Activated CD4-positive, alpha-beta T cell treated with anti-CD3 and anti-CD28 coated beads, Interleukin-10, Interleukin-2, amounts not matched to agents 100 ng/mL and 50 ng/mL, durations not matched to agents 16 hours and 8 hours (primary cell): ENCODE measurements around the gene DBN1.
"Not testable (repeated sequence)": the region's sequence is repeated elsewhere in the genome, so short reads cannot be mapped to it uniquely, and the experiment has no call there.

Experiments
- DNase-seq: peaks from one replicate; pipeline ENCODE4 v3.0.0-alpha.2; 2020

DBN1 gene

DNA sequence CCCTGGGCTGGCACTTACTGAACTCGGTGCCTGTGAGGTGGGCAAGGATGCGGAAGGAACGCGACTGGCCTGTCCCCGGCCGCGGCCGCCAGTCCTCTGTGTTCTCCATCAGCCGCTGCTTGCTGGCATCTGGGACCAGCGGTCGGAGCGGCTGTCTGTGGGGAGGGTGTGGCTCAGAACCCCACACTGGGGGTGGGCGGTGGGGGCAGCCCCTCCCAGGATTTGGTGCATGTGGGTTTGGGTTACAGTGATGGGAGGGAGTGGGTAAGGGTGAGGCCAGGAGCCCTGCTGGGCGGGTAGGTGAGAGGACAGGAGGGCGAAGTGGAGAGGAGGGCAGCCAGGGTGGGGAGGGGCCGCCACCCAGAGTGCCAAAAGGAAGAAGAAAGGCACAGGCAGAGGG, 17.6 kb upstream of the DBN1 start:
- no peak for DNase-seq

DNA sequence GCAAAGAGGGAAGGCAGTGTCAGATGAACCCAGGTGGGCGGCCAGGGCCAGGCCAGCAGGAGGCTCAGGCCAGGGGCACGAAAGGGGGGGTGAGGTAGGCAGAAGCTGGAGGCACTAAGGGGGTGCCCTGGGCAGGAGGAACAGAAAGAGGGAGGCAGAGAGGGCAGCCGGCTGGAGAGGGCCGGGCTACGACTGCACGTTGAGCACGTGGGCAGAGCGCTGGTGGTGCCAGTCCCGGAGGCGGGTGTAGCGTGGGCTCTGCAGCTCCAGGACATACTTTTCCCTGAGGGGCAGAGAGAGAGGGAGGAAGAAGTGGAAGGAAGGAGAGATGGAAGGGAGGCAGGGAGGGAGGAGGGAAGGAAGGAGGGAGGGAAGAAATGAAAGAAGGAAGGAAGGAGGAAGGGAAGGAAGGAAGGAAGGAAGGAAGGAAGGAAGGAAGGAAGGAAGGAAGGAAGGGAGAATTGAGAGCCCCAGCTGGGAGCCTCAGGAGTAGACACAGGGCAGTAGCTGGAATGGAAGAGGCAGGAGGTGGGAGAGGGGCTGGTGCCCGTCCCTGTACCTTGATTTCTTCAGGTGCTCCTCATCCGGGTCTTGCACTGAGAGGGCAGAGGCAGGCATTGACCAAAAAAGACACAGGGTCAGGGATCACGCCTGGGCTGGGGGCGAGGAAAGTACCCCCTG, 17.0 kb upstream of the DBN1 start:
- DNase-seq: no peak

DNA sequence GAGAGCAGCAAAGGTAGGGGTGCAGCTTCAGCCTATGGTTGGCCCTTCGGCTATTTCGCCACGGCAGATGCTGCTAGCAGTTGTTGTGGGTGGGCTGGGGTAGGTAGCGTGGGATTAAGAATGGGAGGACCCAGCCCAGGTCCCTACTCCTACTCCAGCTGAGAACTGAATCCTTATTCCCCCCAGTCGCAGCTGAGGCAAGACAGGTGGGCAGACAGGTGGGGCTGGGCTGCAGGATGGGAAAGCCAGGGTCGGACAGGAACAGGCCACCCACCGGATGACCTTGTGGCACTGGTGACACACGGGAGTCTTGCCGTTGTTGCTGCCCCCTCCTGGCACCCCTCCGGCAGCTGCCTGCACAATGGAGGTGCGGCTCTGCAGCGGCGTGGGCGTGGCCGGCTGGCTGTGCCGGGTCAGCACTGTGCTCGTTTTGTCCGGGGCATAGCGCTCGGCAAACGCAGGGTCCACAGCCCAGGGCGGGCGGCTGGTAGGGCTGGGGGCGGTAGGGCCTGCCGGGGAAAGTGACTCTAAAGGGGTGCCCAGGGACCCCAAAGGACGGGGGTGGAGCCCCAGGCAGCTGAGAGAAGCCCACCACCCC, 15.8 kb upstream of the DBN1 start:
- no peak for DNase-seq

DNA sequence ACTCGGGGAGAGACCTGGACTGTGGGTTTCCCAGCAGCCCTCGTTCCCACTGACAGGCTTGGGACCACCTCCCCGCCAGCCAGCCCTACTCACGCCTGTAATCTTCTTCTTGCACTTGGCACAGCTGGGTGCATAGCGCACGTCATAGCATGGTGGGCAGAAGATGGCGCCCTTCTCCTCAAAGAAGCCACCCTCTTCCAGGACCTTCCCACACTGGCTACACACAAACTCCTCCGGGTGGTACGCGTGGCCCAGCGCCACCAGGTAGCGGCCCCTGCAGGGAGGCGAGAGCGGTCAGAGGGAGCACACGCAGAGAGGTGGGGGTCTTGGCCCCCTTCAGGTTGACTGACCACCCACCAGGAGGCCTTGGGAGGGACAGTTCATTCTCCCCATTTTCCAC, 14.5 kb upstream of the DBN1 start:
- no peak for DNase-seq

DNA sequence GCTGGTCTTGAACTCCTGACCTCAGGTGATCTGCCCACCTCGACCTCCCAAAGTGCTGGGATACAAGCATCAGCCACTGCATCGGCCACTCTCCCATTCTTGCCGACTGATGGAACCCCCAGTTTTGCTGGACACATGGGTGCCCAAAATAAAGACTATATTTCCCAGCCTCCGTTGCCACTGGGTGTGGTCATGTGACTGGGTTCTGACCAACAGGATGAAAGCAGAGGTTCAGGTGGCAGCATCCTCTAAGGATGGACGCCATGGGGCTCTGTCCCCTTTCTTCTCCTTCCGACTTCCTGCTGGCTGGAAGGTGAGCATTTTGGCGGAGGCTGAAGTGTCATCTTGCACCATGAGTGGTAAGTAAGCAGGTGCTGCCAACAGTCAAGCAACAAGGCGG, 13.7 kb upstream of the DBN1 start:
- DNase-seq: no peak

DNA sequence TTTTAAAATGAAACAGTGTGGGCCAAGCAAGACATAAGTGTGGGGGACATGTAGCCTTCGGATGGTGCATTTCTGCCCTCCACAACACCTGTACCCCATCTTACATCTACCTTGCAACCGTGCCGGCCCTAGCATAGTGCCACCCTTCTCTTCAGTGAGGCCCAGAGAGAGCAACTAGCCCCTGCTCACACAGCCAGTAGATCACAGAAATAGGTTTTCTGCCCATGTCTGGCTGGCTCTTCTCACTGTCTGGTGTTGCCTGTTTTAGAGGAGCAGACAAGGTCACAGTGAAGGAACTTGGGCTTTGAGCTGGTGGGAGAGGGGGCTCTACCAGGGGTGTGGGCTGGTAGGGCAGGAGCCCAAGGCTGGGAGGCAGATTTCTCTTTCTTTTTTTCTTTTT, 12.8 kb upstream of the DBN1 start:
- no peak for DNase-seq

DNA sequence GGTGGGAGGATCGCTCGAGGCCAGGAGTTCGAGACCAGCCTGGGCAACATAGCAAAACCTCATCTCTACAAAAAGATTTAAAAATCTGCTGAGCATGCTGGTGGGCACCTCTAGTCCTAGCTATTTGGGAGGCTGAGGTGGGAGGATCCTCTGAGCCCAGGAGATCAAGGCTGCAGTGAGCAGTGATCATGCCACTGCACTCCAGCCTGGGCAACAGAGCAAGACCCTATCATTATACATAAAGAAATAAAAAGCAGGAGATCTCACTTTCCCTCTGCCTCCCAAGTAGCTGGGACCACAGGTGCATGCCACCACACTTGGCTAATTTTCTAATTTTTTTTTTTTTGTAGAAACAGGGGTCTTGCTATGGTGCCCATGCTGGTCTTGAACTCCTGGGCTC, 12.3 kb upstream of the DBN1 start:
- not testable (repeated sequence) for DNase-seq

DNA sequence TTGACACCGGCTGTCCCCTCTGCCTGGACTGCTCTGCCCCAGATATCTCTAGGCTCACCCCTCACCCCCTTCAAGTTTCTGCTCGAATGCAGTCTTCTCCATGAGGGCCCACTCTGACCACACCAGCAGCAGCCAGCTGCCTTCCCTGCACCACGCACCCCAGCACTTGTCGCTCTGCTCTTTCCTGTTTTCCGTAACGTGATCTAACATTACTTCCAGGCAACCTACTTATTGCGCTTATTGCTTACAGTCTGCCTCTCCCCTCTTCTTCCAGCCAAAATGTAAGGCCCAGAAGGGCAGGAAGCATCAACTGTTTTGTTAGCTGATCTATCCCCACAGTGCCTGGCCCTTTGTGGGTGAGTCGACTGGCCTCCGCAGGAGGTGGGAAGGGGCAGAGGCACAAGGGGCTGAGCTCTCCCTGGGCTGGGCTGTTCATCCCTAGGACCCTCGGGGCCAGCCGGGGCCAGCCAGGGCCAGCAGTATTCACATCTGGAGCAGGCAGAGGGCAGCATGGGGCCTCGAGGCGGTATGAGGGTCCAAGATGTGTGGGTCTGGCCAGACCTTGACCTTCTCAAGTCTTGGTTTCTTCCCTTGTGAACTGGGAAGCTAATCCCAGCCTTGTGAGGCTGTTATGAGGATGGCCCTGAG, 11.6 kb upstream of the DBN1 start:
- no peak for DNase-seq

DNA sequence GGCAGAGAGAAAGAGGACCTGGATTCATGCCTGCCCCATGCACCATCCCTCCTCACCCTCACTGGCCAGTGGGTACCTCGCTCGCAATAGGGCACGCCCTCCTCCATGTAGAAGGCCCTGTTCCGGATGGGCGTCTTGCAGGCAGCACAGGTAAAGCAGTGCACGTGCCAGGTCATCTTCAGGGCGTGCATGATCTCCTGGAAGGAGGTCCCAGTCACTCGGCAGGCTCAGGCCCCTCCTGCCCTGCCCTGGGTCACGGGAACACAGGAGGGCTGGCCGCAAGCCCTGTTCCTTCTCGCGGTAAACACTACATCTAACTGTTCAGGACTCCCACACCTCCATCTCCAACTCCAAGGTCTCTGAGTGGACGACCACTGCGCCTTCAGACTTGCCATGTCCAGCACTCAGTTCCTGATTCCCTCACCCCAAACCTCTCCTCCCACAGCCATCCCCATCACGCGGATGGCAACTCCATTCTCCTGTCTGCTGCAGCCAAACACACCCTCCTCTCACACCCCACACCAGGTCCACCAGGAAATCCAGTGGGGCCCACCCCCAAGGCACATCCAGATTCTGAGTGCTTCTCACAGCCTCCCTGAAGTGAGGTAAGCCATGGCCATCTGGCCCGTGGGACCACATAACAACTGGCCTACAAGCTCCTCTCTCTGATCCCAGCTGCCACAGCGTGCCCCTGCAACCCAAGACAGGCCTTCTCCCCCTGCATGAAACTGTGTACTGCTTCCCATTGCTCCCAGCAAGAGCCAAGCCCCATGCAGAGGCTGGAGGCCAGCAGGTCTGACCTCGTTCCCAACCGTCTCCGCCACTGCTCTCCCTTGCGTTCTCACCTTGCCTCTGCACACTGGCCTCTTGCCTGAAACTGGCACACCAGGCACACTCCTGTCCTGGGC, 10.8 kb upstream of the DBN1 start:
- DNase-seq: no peak

DNA sequence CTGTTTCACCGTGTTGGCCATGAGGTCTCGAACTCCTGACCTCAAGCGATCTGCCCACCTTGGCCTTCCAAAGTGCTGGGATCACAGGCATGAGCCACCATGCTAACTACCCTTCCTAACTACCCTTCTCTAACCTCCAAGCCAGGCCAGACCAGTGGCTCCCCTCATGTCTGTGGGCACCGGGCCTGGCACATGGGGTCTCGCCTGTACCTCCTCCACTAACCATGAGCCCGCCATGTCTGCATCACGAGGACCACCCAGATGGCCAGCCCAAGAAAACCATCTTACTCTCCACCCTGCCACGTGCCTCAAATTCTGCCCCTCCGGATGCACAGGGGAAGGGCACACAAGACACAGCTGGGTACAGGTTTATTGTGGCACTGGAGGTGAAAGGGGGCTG, 9.6 kb upstream of the DBN1 start:
- DNase-seq: no peak

DNA sequence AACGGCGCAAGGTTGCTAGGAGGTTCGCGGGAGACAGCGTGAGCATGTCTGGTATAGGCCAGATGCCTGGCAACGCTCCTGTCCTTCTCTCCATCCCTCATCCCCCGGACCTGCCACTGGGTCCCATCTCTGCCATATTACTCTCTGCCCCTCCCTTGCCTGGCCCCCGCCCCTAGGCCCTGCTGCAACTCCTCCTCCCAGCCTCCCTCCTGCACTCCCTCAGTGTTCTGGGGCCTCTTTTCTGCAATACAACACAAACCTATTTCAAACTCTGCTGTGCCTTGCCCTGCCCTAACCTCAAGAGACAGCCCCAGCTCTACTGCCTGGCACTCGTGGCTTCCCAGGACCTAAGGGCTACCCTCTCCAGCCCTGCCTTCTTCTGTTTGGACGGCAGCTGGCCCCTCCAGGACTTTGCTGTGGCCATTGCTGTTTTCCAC, 8.9 kb upstream of the DBN1 start:
- DNase-seq: no peak

DNA sequence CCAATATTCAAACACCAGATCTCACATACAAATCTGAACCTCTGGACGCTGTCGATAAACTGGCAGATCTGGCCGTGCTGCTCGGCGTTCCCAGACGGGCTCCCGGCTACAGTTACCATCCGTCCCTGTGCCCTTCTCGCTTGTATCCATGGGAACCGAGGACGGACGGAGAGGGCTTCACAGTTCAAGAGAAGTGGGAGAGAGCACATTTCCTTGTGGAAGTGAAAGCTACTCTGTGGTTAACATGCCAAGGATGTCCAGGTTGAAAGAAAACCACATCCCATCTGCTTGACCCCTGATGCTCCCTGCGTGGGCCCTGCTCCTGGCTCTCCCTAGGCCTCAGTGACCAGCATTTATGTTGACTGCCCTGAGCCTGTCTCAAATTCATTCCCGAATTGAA, 6.3 kb upstream of the DBN1 start:
- no peak for DNase-seq

DNA sequence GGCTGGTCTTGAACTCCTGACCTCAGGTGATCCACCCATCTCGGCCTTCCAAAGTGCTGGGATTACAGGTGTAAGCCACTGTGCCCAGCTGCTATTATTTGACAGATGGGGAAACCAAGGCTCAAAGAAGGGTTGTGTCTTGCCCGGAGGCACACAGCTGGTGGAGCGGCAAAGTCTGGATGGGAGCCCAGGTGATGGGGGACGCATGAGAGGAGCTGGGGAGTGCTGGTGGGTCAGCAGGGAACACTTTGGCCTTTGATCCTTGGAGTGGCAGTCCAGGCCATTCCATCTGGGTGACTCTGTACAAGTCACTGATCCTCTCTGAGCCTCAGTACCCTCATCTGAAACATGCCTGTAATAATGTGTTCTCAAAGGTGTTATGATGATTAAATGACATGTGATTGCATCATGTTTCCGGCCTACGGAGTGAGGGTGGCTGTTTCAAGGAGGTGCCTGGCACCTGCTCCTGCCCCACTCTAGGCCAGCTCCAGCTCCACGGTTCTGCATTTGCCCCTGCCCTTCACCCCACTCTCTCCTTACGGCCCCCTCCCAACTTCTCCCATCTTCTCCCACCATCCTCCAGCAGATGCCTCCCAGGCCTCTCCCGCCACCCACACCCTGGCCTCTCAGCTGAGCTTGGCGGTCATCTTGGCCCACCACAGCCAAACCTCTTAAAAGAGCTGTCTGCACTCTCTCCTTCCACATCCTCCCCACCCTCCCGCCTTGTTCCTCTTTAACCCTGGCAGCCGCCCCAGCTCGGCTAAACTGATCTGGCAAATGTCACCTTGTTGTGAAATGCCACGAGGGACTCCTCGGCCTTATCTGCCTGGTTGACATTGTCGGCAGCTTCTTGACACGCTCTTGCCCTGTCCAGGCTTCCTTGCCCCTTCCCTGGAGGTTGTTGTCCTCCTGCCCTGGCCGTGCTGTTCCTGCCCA, 5.5 kb upstream of the DBN1 start:
- DNase-seq: peak; percentile 65

DNA sequence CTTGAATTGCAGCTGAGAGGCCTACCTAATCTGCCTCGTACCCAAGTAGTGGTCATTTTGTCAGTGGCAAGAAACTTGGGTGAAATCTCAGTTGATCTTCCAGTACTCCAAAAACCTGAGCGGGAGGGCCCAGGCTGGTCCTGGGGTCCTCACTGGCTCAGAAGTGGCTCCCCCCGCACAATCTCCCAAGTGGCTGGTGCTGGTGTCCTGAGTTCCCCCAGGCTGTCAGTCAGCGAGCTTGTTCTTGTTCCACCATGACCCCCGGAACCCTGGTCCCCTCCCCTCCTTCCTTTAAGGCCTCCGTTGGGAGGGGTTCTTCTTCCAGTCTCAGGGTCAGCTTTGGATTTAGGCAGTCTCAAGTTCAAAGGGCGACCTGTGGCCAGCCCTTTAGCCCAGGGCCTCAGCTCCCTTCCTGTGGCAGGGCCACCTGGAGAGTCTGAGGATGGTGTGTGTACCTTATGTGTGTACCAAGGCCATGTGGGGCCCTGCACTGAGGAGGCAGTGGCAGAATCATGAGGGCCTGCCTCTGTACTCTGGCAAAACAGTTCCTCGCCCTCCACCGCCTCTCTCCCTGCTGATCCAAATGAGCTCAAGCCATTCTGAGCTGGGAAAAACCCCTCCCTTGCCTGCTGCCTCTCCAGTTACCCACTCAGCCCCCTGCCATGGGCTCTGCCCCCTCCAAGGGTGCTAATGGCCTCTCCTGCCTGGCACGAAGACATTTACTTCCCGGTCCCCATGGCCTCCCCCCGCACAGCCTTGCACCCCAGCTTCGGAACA, 4.5 kb upstream of the DBN1 start:
- no peak for DNase-seq

DNA sequence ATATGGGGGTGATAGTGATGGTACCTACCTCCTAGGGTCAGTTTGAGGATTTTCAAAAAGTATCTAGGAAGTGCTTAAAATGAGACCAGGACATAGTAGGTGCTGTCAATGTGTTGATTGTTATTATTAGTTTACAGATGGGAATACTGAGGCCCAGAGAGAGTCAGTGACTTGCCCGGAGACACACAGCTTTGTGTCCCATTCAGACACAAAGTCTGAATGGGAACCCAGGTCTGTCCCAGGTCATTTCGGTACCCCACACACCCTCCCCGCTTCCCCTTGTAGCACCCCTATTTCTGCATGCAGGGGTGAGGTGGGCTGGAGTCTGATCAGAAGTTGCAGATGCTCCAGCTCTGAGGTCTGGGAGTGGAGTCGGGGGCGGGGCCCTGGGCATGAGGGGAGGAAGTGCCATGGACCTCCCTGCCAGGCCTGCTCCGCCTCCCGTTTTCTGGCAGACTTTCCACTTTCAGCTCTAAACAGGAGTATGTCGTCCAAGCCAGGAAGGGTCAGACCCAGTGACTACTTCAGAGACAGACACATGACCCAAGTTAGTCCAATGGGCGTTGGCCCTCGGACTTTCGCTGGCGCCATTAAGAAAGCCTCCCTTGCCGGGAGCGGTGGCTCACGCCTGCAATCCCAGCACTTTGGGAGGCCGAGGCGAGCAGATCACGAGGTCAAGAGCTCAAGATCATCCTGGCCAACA, 3.2 kb upstream of the DBN1 start:
- no peak for DNase-seq

DNA sequence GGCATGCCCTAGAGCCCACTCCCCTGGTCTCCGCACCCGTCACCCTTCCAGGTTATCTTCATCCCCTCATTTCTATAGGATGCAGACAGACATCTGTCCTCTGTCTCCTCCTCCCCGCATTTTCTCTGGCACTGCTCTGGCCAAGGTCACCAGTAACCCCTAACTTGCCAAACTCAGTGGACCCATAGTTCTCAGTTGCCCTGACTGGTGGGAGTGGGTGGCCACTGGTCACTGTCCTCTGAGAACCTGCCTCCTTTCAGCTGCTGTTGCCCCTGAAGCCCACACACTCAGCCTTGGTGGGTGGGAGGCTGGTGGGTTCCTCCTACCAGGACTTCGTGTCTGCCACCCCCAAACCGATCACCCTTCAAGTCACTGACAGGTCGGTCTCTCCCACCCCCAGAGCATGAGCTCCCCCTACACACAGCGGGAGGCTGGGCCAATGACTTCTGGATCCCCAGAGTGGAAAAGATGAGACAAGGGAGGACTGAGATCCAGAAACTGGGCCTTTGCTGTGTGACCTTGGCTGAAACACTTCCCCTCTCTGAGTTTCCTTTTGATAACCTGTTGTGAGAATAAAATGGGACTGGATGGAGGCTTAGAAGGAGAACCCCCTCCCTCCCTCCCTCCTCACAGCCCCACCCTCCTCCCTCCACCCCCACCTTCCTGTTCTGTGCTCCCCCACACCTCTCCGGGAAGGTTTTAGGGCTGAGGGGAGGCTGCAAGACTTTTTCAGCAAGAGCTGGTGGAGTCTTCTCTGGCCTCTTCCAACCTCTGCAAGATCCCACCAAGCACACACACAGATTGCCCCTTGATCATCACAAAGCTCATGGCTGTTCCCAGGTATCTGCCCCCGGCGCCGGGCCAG, 2.4 kb upstream of the DBN1 start:
- DNase-seq: no peak

DNA sequence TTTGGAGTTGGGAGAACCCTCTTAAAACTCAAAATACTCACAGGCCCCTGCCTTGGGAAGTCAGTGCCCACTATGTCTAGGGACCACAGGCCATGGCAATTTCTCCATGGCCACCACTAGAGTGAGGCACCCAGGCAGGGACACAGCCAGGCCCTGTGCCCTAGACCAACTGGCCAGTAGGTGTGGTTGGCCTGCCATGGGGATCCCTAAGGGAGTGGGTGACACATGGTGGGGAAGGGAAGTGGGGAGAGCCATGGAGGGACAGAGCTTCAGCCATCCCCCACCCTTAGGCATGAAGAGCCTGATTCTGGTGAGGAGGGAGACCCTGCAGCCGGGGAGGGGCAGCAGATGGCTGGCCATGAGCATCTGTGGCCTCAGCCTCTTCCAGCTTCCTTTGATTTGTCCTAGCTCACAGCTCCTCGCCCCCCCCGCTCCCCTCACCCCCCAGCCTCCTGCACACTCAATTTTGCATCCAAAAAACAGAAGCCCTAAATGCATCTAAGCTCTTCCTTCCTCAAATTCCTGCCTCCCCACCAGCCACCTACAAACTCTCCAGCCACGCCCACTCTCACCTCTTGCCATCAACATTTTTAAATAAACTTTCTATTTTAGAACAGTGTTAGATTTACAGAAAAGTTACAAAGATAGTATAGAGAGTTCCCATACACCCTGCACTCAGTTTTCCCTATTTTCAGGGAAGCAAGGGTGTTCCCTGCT, 1.6 kb upstream of the DBN1 start:
- no peak for DNase-seq

DNA sequence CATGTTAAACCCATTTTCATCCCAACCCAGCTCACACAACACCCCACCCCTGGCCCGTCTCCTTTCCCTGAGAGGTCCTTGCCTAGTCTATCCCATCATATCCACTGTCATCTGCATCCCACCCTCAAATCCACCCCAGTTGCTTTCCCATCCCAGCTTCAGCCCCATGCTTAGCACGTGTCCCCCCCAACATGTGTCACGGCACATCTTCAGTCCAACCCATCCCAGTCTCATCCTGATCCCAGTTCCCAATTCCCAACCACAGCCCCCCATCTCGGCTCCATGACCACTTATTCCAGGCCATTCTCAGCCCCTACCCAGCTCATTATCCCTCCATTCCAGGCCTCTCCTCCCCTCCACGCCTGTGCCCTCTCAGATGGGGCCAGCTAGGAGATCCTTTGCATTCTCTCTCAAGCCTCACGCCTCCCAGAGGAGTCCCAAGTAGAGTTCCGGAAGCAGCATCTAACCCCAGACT, 605 bp upstream of the DBN1 start:
- no peak for DNase-seq
